Nucleus accumbens (tissue), 56 donors: Measurements from ENCODE around the gene PIP4K2B.

Experiments used
- DNase-seq, 56 donors: peaks; one replicate each; lab custom pipeline; 2025; lab: John Stamatoyannopoulos, UW

Gene PIP4K2B

GRCh38 chr17:38746849-38747462, 52.4 kb downstream of the PIP4K2B start:
- DNase-seq: no peak

GRCh38 chr17:38746004-38746848, 53.1 kb downstream of the PIP4K2B start:
- DNase-seq: no peak

- DNase-seq: no peak
These were observed 53.8 kb downstream of the PIP4K2B start for GRCh38 chr17:38745545-38745944.

- DNase-seq: peak in 18 of 56 donors; percentile 12 to 70 (median 26)
These were observed 55.7 kb downstream of the PIP4K2B start for GRCh38 chr17:38743556-38744171.

GRCh38 chr17:38742411-38743308, 56.7 kb downstream of the PIP4K2B start:
- peak in 2 of 56 donors; percentile 43 to 52 for DNase-seq

GRCh38 chr17:38741921-38742410, 57.4 kb downstream of the PIP4K2B start:
- peak in 1 of 56 donors; percentile 19 for DNase-seq

- no peak for DNase-seq
These were observed 57.9 kb downstream of the PIP4K2B start for GRCh38 chr17:38741461-38741860.

- DNase-seq: no peak
These were observed 58.5 kb downstream of the PIP4K2B start for GRCh38 chr17:38740806-38741205.

- no peak for DNase-seq
These were observed 59.3 kb downstream of the PIP4K2B start for GRCh38 chr17:38740044-38740443.

GRCh38 chr17:38739305-38739704, 60.1 kb downstream of the PIP4K2B start:
- DNase-seq: no peak

- no peak for DNase-seq
These were observed 60.7 kb downstream of the PIP4K2B start for GRCh38 chr17:38738686-38739085.

GRCh38 chr17:38738007-38738662, 61.2 kb downstream of the PIP4K2B start:
- DNase-seq: no peak

GRCh38 chr17:38735161-38735997, 64.0 kb downstream of the PIP4K2B start:
- DNase-seq: peak in 40 of 56 donors; percentile 15 to 76 (median 42)

- no peak for DNase-seq
These were observed 65.1 kb downstream of the PIP4K2B start for GRCh38 chr17:38733982-38734973.

GRCh38 chr17:38733282-38733981, 65.9 kb downstream of the PIP4K2B start:
- DNase-seq: no peak

GRCh38 chr17:38732376-38733281, 66.7 kb downstream of the PIP4K2B start:
- DNase-seq: peak in 1 of 56 donors; percentile 15
